Measurements from ENCODE around the gene BCL2A1.
A peak's percentile ranks its signal among the peaks of the same experiment; 100 is the strongest.

BCL2A1 gene

DNA sequence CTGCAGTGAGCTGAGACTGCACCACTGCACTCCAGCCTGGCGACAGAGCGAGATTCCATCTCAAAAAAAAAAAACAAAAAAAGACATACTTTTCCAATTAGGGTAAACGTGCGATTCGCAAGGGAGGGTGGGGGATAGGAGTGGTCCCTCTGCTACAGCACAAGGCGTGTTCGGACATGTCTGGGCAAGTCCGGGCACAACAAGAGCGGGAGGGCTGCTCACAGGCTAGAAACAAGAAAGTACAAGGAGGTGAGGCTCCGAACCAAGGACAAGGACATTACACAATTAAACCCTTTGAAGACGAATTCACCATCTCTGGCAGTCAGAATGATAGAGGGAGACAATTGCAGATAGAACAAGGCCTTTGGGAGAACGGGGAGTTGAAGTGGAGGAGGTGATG is 32.2 kb upstream of the BCL2A1 start:
- ATAC-seq (no peak), DNase-seq (no peak)
- no peak overlapping the region for H3K4me3 Mint-ChIP-seq
- no peaks in the 10 kb centered on the region for H3K4me1 Mint-ChIP-seq
- no peaks in the 10 kb centered on the region for H3K9me3 Mint-ChIP-seq
- H3K27ac Mint-ChIP-seq = peak overlapping the region in 1 of 2 donors; percentile 35
- no peaks in the 10 kb centered on the region for H3K27me3 Mint-ChIP-seq

DNA sequence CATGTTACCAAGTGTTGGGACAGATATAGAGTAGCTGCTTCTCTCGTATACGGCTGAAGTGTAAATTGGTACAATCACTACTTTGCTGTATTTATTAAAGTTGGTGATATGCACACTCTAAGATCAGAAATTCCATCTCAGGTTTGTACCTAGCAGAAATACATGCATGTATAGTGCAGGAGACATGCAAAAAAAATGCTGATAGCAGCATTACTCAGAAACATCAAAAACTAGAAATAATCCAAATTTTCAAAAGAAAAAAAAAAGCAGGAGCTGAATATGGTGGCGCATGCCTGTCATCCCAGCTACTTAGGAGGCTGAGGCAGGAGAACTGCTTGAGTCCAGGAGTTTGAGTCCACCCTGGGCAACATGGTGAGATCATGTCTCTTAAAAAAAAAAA is 31.3 kb upstream of the BCL2A1 start:
- no peak overlapping the region for H3K27ac Mint-ChIP-seq
- ATAC-seq = no peak
- H3K4me3 Mint-ChIP-seq = no peak overlapping the region

DNA sequence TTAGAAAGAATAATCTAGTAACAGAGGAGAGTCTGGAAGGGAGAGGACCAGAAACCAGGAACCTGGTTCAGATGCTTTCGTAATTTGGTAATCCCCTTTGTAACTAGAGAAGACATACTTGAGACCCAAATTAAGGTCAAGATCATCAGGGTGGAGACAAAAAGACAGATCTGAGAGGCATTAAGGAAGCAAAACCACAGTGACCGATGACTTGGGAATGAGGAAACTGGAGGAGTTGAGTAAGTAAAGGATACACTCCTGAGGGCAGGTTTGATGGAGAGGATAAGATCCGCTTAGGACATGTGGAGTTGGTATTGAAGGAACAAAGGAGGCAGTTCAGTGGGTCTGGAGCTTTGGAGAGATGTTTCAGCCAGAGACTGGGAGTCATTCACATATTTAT is 23.6 kb upstream of the BCL2A1 start:
- Mint-ChIP-seq H3K4me3 (no peak overlapping the region), H3K4me1 (peaks cover 14% of the 10 kb centered on the region), H3K27me3 (no peaks in the 10 kb centered on the region), H3K27ac (no peak overlapping the region), H3K9me3 (no peaks in the 10 kb centered on the region)
- no peak for DNase-seq
- no peak for ATAC-seq

More for the DNA sequence above, 31.3 kb upstream of the BCL2A1 start:
- DNase-seq = no peak
- Mint-ChIP-seq H3K9me3 (no peaks in the 10 kb centered on the region), H3K27me3 (no peaks in the 10 kb centered on the region), H3K4me1 (no peaks in the 10 kb centered on the region)

DNA sequence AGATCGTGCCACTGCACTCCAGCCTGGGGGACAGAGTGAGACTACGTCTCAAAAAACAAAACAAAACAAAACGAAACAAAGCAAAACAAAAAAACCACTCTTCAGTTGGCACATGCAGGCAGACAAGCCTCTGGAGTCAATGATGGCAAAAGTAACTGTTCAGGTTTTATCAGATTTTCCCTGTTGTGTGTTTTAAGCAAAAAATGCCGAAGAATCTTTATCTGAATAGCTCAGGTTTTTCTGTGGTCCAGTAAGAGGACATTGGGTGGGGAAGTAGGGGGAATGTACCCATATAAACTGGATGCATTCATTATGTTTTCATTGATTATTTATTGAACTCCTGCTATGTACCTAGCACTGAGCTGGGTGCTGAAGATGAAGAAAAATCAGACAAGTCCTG is 20.8 kb upstream of the BCL2A1 start:
- no peak for ATAC-seq
- Mint-ChIP-seq H3K4me3 (no peak overlapping the region), H3K9me3 (no peaks in the 10 kb centered on the region), H3K27ac (no peak overlapping the region), H3K4me1 (peaks cover 14% of the 10 kb centered on the region), H3K27me3 (no peaks in the 10 kb centered on the region)
- no peak for DNase-seq

DNA sequence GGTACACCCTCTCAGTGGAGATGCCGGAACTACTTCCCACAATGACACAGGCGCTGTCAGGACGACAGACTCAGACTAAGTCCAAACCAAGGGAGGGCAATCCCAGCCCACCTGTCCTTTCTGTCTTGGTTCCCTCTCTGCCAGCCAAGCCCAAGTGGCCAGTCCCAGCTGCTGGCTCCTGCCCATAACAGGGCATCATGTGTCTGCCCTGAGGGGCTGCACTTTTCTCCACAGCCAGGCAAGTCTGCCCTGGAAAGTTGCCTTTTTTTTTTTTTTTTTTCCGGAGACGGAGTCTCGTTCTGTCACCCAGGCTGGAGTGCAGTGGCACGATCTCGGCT is 20.0 kb upstream of the BCL2A1 start:
- Mint-ChIP-seq H3K27ac (no peak overlapping the region), H3K27me3 (no peaks in the 10 kb centered on the region), H3K4me3 (no peak overlapping the region), H3K9me3 (no peaks in the 10 kb centered on the region), H3K4me1 (peaks cover 14% of the 10 kb centered on the region)
- ATAC-seq (no peak), DNase-seq (no peak)

DNA sequence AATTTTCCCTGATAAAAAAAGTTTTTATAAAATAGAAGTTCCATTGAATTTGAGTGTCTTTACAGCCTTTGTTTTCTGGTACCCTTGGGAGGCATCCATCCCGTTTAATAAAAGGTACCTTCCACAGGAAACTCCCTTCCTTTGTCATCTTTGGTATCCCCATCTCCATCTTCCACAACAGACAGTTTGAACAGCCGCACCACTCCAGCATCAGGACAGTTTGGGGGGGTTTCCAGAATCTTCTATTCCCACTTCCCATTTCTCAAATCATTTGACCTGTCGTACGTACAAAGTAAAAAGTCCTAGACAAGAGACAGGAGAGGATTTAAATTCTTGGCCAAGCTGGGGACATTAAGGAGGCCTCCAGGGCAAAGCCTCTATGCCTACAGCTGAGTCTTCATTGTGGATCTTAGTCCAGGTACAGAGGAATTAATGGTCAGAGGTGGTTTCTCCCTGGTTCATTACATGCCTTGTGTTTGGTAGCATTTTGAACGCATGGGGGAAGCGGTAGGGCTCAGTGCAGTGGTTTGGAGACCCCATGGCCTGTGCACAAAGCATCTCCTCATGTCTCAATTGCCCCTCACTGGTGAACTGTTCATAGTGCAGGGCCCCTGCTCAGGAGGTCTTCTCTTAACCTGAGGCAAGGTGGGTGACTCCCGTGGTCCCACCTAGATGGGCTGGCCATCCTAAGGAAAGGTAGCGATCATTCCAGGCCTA is 19.4 kb upstream of the BCL2A1 start:
- Mint-ChIP-seq H3K4me3 (no peak overlapping the region), H3K9me3 (no peaks in the 10 kb centered on the region), H3K27ac (no peak overlapping the region), H3K27me3 (no peaks in the 10 kb centered on the region), H3K4me1 (peaks cover 14% of the 10 kb centered on the region)
- no peak for DNase-seq
- no peak for ATAC-seq

DNA sequence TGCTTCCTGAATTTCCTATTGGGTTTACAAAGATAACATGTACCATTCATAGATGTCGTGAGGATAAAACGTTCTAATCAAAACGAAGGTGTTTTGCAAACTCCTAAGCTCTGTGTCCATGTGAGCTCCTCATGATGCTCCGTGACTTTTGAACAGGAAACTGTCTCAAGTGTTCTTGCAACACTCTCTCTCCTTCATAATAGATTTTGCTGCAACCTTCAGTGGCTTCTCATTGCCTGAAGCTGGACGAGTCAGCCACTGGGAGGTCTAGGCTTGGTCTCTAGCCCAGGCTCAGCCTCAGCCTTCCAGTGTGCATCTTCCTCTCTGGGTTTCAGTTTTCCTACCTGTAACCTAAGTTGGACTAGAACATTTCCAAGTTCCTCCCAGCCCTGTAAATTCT is 18.7 kb upstream of the BCL2A1 start:
- Mint-ChIP-seq H3K4me3 (no peak overlapping the region), H3K9me3 (no peaks in the 10 kb centered on the region), H3K27me3 (no peaks in the 10 kb centered on the region), H3K4me1 (peaks cover 14% of the 10 kb centered on the region), H3K27ac (no peak overlapping the region)
- DNase-seq (no peak), ATAC-seq (no peak)

DNA sequence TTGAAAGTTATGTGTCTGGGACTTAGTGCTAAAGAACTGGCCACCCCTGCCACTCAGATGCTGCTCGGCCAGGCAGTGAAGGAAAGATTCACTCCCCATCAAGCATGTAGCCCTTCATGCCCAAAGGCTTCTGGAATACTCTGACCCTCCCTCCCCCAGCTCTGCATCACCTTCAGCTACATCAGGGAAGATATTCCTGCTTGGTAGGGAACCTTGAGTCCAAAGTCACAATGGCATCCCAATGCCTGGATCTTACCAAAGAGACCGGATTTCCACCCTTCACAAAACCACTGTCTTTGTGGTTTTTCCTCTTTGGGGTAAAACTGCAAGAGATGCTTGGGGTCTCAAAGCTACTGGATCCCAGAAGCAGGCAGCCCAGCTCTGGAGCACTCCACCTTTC is 18.2 kb upstream of the BCL2A1 start:
- no peak for DNase-seq
- H3K9me3 Mint-ChIP-seq = no peaks in the 10 kb centered on the region
- no peaks in the 10 kb centered on the region for H3K27me3 Mint-ChIP-seq
- H3K4me1 Mint-ChIP-seq = peaks cover 14% of the 10 kb centered on the region
- H3K4me3 Mint-ChIP-seq = no peak overlapping the region
- ATAC-seq = no peak
- no peak overlapping the region for H3K27ac Mint-ChIP-seq

DNA sequence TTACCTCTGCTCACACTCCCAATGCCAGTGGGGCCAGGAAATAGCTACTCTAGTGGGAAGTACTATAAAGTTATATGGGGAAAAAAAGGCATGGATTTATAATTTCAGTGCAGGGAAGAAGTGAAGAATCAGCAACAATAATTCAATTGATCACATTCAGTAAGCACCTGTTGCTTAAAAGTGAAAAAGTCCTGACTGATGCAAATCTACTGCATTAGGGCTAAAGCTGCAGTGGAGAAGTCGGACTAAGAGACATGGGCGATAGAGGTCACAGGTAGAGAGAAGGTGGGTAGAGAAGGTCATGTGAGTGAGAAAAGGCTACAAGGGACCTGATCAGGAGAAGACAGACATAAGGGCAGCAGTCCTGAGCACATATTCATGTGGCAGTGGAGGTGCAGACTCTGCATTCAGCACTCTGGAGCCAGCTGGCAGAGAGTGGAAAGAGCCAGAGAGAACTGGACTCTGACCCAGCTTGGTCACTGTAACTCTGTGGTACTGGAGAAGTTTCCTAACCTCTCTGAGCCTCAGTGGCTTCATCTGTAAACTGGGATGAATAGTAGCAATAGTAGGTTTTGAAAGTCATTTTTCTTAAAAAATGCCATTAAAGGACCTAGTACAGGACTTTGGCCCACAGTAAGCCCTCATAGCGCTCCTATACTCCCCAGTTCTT is 17.6 kb upstream of the BCL2A1 start:
- DNase-seq = no peak
- Mint-ChIP-seq H3K27me3 (no peaks in the 10 kb centered on the region), H3K4me1 (peaks cover 13% of the 10 kb centered on the region), H3K9me3 (no peaks in the 10 kb centered on the region), H3K4me3 (no peak overlapping the region), H3K27ac (no peak overlapping the region)
- no peak for ATAC-seq

DNA sequence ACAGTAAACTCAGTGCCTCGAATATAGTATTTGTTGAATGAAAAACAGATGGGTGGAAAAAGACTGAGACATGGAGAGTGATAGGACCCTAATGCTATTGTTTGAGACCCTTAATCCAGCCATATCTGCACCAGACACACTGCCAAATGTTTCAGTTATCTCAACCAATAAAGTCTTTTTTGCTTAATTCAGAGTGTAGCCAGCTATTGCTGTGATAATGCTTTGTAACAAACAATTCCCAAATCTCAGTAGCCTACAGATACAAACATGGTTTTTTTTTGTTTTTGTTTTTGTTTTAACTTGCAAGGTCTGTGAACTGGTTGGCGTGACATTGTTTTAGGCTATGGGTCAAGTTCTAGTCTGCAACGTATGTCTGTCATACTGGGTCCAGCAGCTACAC is 17.0 kb upstream of the BCL2A1 start:
- H3K9me3 Mint-ChIP-seq = no peaks in the 10 kb centered on the region
- H3K27me3 Mint-ChIP-seq = no peaks in the 10 kb centered on the region
- H3K27ac Mint-ChIP-seq = no peak overlapping the region
- DNase-seq (no peak), ATAC-seq (no peak)
- H3K4me3 Mint-ChIP-seq = no peak overlapping the region
- H3K4me1 Mint-ChIP-seq = peaks cover 9% of the 10 kb centered on the region

DNA sequence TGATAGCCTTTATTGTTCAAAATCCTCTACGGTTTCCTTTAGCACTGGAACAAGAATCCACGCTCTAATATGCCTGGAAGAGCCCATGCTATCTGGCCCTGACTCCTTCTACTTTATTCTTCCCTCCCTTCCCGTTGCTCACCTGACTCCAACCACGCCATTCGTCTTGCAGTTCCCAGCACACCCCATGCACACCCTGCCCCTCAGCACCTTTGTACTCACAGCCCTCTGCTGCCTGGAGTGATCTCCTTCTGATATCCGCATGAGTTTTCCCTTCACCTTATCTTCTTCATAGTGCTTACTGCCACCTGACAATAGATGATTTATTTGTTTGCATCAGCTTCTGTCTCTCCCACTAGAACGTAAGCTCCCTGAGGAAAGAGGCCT is 16.6 kb upstream of the BCL2A1 start:
- DNase-seq = no peak
- no peak overlapping the region for H3K4me3 Mint-ChIP-seq
- H3K4me1 Mint-ChIP-seq = peaks cover 9% of the 10 kb centered on the region
- no peaks in the 10 kb centered on the region for H3K27me3 Mint-ChIP-seq
- no peak for ATAC-seq
- no peaks in the 10 kb centered on the region for H3K9me3 Mint-ChIP-seq
- no peak overlapping the region for H3K27ac Mint-ChIP-seq

DNA sequence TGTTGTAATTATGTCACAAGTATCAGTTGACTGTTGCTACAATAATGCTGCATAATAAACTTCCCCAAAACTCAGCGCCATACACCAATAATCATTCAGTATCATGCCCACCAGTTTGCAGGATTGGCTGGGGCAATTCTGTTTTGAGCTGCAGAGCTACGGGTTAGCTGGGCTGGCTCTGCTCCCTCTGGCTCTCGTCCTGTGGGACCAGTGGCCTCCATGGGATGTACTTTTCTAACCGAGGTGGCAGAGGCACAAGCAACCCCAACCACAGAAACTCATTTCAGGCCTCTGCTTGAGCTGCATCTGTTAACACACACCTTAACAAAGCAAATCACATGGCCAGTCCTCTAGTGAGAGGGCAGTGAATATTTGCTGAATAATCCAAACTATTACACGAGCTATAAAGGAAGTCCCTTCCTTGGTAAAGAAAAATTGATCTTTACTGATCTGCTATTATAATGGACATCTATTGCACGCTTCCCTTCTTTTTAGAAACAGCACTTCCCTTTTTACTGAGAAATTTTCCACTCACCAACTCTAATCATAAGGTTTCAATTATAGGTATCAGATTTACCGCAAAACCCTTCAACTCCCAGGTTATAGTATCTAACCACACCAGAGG is 10.9 kb upstream of the BCL2A1 start:
- no peak overlapping the region for H3K4me3 Mint-ChIP-seq
- peak; percentile 65 for ATAC-seq

DNA sequence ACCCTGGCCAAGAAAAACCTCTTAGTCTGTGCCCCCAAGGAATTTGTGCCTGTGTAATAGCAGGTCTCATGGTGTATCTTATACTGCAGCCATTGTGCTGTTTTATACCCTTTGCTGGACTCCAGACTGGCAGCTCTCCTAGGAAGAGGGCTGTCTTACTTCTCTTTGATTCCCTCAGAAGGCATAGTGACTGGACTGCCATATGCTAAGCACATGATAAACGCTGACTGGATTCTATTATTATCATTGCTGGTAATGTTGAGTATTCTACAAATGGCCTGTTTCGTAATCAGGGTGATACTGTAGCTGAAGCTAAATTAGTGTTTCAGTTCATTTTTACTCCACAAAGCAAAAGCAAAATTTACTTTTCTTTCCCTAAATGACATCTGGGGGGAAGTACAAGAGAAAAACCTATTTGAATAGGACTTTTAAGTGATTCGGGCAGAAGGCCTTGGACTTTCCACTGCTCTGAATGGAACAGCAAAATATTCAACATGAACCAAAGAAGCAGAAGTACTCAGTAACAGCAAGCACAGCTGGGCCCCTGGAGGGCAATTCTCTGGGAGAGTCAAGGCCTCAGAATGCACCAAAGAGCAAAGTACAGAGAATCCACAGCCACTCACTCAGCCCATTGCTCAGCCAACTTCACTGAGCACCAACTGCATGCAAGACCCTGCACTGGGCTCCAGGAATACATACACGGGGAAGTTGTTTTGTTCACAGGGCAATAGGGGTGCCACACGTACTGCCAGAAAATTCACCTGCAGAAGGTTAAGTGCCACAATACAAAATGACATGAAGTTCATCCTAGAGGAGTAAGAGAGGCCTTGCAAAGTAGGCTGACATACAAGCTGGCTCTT is 7.9 kb upstream of the BCL2A1 start:
- H3K27me3 Mint-ChIP-seq = no peaks in the 10 kb centered on the region
- H3K9me3 Mint-ChIP-seq = no peaks in the 10 kb centered on the region
- H3K27ac Mint-ChIP-seq = peak overlapping the region; percentile 34 to 95
- H3K4me3 Mint-ChIP-seq = peak overlapping the region; percentile 1 to 40
- no peak for DNase-seq
- ATAC-seq = peak; percentile 69
- H3K4me1 Mint-ChIP-seq = peaks cover 40% of the 10 kb centered on the region

More for the DNA sequence above, 10.9 kb upstream of the BCL2A1 start:
- Mint-ChIP-seq H3K4me1 (peaks cover 36% of the 10 kb centered on the region), H3K9me3 (no peaks in the 10 kb centered on the region), H3K27me3 (no peaks in the 10 kb centered on the region), H3K27ac (no peak overlapping the region)
- DNase-seq = no peak

DNA sequence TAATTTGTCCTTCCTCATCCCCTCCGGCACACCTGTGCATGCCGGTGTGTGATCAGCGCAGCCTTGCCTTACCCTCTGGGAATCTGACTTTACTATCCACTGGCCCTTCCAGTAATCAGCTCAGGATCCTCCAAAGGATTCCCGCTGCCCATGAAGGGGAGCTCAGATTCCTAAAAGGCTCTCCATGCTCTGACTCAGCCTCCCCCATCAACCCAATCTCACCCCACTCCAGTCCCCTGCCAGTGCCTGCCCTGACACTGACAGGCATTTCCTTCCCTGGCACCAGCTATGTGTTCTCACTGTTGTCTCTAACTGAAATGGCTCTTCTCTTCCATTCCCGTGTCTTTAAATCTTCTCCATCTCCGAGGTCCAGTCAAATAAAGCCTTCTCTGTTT is 7.3 kb upstream of the BCL2A1 start:
- H3K27ac Mint-ChIP-seq = peak overlapping the region; percentile 34 to 95
- H3K9me3 Mint-ChIP-seq = no peaks in the 10 kb centered on the region
- peak; percentile 36 for ATAC-seq
- H3K27me3 Mint-ChIP-seq = no peaks in the 10 kb centered on the region
- no peak for DNase-seq
- H3K4me3 Mint-ChIP-seq = peak overlapping the region; percentile 1 to 40
- peaks cover 47% of the 10 kb centered on the region for H3K4me1 Mint-ChIP-seq

DNA sequence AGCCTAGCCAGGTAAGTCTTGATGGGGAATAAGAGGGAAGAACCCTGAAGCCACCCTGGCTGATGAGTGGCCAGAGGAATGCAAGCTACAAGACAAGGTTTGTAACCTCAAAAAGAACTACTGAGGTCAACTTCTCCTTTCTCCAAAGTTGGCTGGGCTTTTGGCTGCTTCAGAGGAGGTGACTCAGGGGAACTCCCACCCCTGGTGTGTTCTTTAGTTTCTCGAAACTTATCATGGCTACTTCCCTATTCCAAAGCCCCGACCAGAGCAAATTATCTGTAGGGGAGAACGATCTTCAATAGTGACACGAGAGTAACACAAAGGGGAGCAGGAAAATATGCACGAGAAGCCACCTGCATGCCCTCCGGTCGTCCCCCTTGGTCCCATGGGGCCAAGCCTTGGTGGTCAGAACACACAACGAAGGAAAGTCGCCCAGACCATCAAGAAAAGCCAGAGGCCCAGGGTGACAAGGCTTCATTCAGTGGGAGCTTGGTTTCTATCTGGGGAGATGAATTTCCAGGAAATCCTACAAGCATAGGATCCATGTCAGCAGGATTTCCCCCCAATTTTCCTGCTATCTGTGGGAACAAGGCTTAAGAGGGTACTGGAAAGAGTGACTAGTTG is 6.5 kb upstream of the BCL2A1 start:
- peak overlapping the region in 1 of 2 donors; percentile 60 for H3K27ac Mint-ChIP-seq
- ATAC-seq (no peak), DNase-seq (no peak)
- H3K4me1 Mint-ChIP-seq = peaks cover 54% of the 10 kb centered on the region
- H3K4me3 Mint-ChIP-seq = no peak overlapping the region
- no peaks in the 10 kb centered on the region for H3K27me3 Mint-ChIP-seq
- no peaks in the 10 kb centered on the region for H3K9me3 Mint-ChIP-seq
